Measurements from ENCODE around the gene ZNF473.

GRCh38 chr19:49997709-49998108 lies 28.1 kb upstream of the ZNF473 start:
- TF ChIP-seq CTCF (IDR thresholded peaks at IDR 0.05) (no peak), POLR2A (IDR thresholded peaks at IDR 0.05) (no peak), POLR2AphosphoS5 (IDR thresholded peaks at IDR 0.05) (no peak)
